SU-DHL-6 (cell line): ENCODE measurements around the gene ERBB4.

Source experiments
- H2AFZ ChIP-seq: fragments of 200-600 bp; sonication (generic); 2 replicates; pipeline ENCODE4 v1.6.1; 2014; ENCODE audit warnings: low read depth, mild to moderate bottlenecking, moderate library complexity, mixed read lengths, antibody characterized with exemption, low read length; ENCODE audit not compliant: severe bottlenecking
- H3F3A ChIP-seq: fragments of 200-600 bp; shearing (Covaris generic); 2 replicates; pipeline ENCODE4 v1.6.0; 2016; ENCODE audit warnings: antibody characterized with exemption, mild to moderate bottlenecking; ENCODE audit not compliant: insufficient read depth
- H3K27ac ChIP-seq: fragments of 200-600 bp; sonication (generic); 2 replicates; pipeline ENCODE4 v1.5.1; 2016; ENCODE audit warnings: low read depth, mild to moderate bottlenecking, low read length, moderate library complexity, mixed read lengths
- H3K27me3 ChIP-seq: fragments of 200-600 bp; sonication (generic), shearing (Covaris generic); 2 replicates; pipeline ENCODE4 v1.6.0; 2014; ENCODE audit warnings: mild to moderate bottlenecking, low read length
- H3K36me3 ChIP-seq: fragments of 200-600 bp; sonication (generic); 2 replicates; pipeline ENCODE4 v1.6.1; 2014; ENCODE audit warnings: mild to moderate bottlenecking, low read length, mixed read lengths
- H3K4me2 ChIP-seq: fragments of 300-600, 200-600 bp; shearing (Covaris generic), sonication (generic); 2 replicates; pipeline ENCODE4 v1.6.0; 2014; ENCODE audit warnings: low read length, low read depth, mild to moderate bottlenecking; ENCODE audit not compliant: poor library complexity, severe bottlenecking
- H3K4me3 ChIP-seq: fragments of 200-600 bp; sonication (generic); 2 replicates; pipeline ENCODE4 v1.5.1; 2014; ENCODE audit warnings: antibody characterized with exemption, low read length, mild to moderate bottlenecking, mixed read lengths; ENCODE audit not compliant: insufficient read depth, poor library complexity, severe bottlenecking
- H3K79me2 ChIP-seq: fragments of 200-600 bp; sonication (generic); 2 replicates; pipeline ENCODE4 v1.6.1; 2014; ENCODE audit warnings: mild to moderate bottlenecking, low read length, moderate library complexity; ENCODE audit not compliant: insufficient read depth
- H3K9ac ChIP-seq: fragments of 200-600 bp; sonication (generic); 2 replicates; pipeline ENCODE4 v1.7.0; 2014; ENCODE audit warnings: mild to moderate bottlenecking, low read length
- H3K9me2 ChIP-seq: fragments of 200-600 bp; sonication (generic); replicated peaks from 2 replicates; pipeline ENCODE4 v1.6.1; 2014; ENCODE audit warnings: low read length; ENCODE audit not compliant: insufficient read depth
- H3K9me3 ChIP-seq: fragments of 200-600 bp; sonication (generic); 2 replicates; pipeline ENCODE4 v1.6.1; 2014; ENCODE audit warnings: low read length, mixed read lengths; ENCODE audit not compliant: insufficient read depth
- H4K20me1 ChIP-seq: fragments of 200-600 bp; sonication (generic); 2 replicates; pipeline ENCODE4 v1.6.1; 2014; ENCODE audit warnings: low read depth, mild to moderate bottlenecking, antibody characterized with exemption, low read length, moderate library complexity, mixed read lengths
- EZH2phosphoT487 ChIP-seq: fragments of 200-600 bp; sonication (generic), shearing (Covaris generic); conservative IDR thresholded peaks from 2 replicates; pipeline ENCODE4 v1.6.1; 2018; ENCODE audit warnings: mild to moderate bottlenecking, antibody characterized with exemption, low read length, moderate library complexity, mixed read lengths
- TF ChIP-seq, protein P1 (sequence below): fragments of 200-600 bp; sonication (generic); IDR thresholded peaks from one replicate; pipeline ENCODE4 v1.5.1; 2017; ENCODE audit warnings: antibody characterized with exemption, mild to moderate bottlenecking, low read length, moderate library complexity; ENCODE audit not compliant: insufficient read depth, poor library complexity, severe bottlenecking

Gene ERBB4

DNA sequence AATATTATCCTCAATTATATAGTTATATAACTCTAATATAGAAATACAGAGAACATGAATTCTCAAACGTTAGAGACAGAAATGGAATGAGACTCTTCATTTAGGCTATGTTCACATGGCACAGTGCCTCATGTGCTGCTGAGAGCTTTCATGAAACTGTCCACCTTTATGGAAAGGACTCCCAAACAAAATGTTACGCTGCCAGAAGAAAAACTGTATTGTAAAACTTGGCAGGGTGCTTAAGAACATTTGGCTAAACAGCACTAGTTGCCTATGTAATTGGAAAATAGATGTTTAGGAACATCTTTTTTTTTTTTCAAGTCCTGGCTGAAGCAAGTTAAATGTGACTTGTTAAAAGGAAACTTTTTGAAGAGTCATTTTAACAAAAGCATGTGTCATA is 396.0 kb downstream of the ERBB4 start:
- H3K79me2 ChIP-seq, result no peaks in the 10 kb centered on the region
- no peak overlapping the region for H3K4me2 ChIP-seq
- H2AFZ ChIP-seq, result no peak overlapping the region
- H3K27ac ChIP-seq, result no peak overlapping the region
- H3K27me3 ChIP-seq, result no peaks in the 10 kb centered on the region
- H3F3A ChIP-seq, result no peaks in the 10 kb centered on the region
- no peak for TF ChIP-seq EZH2phosphoT487
- TF ChIP-seq, protein P1, sequence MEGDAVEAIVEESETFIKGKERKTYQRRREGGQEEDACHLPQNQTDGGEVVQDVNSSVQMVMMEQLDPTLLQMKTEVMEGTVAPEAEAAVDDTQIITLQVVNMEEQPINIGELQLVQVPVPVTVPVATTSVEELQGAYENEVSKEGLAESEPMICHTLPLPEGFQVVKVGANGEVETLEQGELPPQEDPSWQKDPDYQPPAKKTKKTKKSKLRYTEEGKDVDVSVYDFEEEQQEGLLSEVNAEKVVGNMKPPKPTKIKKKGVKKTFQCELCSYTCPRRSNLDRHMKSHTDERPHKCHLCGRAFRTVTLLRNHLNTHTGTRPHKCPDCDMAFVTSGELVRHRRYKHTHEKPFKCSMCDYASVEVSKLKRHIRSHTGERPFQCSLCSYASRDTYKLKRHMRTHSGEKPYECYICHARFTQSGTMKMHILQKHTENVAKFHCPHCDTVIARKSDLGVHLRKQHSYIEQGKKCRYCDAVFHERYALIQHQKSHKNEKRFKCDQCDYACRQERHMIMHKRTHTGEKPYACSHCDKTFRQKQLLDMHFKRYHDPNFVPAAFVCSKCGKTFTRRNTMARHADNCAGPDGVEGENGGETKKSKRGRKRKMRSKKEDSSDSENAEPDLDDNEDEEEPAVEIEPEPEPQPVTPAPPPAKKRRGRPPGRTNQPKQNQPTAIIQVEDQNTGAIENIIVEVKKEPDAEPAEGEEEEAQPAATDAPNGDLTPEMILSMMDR, result no peak
- H3K36me3 ChIP-seq, result no peaks in the 10 kb centered on the region
- H3K9me2 ChIP-seq, result no peaks in the 10 kb centered on the region
- H4K20me1 ChIP-seq, result no peaks in the 10 kb centered on the region
- no peaks in the 10 kb centered on the region for H3K9me3 ChIP-seq
- no peak overlapping the region for H3K9ac ChIP-seq
- H3K4me3 ChIP-seq, result no peak overlapping the region

DNA sequence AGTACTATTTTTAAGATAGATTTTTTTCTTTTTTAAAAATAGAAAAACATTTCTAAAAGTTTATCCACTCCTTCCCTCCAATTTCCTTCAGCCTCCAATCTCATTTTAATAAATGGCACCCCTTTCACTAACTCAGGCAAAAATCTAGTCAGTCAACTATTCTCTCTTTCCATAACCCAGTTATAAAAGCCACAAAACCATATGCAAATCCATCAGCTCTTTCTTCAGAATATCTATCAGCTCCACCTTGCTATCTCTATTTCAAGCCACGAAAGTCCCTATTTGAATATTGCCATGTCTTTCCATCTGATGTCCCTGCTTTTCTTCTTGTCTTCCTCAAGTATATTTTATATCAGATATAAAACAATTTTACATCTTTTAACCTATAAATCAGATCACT is 397.1 kb downstream of the ERBB4 start:
- Histone ChIP-seq H3K9me2 (no peaks in the 10 kb centered on the region), H3F3A (no peaks in the 10 kb centered on the region), H3K27me3 (no peaks in the 10 kb centered on the region), H4K20me1 (no peaks in the 10 kb centered on the region), H3K79me2 (no peaks in the 10 kb centered on the region), H3K4me3 (no peak overlapping the region), H3K4me2 (no peak overlapping the region), H3K27ac (no peak overlapping the region), H3K9me3 (no peaks in the 10 kb centered on the region), H3K9ac (no peak overlapping the region), H3K36me3 (no peaks in the 10 kb centered on the region), H2AFZ (no peak overlapping the region)
- TF ChIP-seq, protein P1, result no peak
- TF ChIP-seq EZH2phosphoT487, result no peak

DNA sequence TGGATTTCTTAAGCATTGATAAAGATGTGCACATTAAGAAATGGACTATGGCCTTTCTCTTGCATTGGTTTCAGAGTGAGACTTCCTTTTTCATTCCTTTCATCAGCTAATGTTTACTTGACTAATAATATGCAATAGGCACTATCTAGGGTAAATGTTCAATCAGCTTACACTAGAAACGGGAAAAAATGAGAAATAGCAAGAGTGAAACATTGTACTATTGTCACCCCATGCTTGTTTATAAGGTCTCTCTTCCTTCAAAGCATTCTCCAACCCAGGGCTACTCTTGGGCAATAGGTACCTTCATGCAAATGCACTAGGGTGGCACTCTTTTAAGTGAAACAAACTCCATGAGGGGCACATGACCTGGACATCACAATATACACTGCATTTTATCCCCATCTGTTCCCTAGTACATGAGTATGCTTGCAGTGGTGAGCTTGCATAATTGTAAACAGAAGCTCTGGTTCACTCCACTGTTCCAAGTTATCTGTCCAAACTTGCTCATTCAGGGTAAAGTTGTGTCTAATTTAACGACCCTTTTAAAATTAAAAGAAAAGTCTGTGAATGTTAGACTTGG is 402.3 kb downstream of the ERBB4 start:
- Histone ChIP-seq H3F3A (no peaks in the 10 kb centered on the region), H3K27me3 (no peaks in the 10 kb centered on the region), H3K79me2 (no peaks in the 10 kb centered on the region), H3K36me3 (no peaks in the 10 kb centered on the region), H3K9me3 (no peaks in the 10 kb centered on the region), H3K27ac (no peak overlapping the region), H2AFZ (no peak overlapping the region), H3K4me3 (no peak overlapping the region), H4K20me1 (no peaks in the 10 kb centered on the region), H3K9ac (no peak overlapping the region), H3K9me2 (no peaks in the 10 kb centered on the region), H3K4me2 (no peak overlapping the region)
- no peak for TF ChIP-seq EZH2phosphoT487
- TF ChIP-seq, protein P1, result no peak

DNA sequence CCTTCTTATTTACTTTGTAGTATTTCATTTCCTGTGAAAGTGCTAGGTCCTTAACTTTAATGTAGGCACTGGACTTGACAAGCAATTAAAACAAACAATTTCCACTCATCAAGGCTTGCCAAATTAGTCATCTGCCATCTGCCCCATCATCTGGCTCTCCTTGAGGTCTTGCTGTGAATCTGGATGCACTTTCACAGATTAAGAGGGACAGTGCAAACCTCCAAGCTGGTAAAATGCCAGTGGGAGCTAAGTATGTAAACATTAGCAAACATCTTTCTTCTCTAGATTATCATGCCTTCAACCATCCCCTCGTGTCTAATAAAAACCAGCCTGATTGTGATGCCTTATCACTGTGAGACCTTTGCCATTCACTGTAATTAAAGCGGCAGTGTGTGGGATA is 402.9 kb downstream of the ERBB4 start:
- Histone ChIP-seq H3K27ac (no peak overlapping the region), H3K27me3 (no peaks in the 10 kb centered on the region), H3K4me3 (no peak overlapping the region), H4K20me1 (no peaks in the 10 kb centered on the region), H3K36me3 (no peaks in the 10 kb centered on the region), H3K4me2 (no peak overlapping the region), H2AFZ (no peak overlapping the region), H3K79me2 (no peaks in the 10 kb centered on the region), H3K9me3 (no peaks in the 10 kb centered on the region), H3K9me2 (no peaks in the 10 kb centered on the region), H3F3A (no peaks in the 10 kb centered on the region), H3K9ac (no peak overlapping the region)
- TF ChIP-seq, protein P1, result no peak
- TF ChIP-seq EZH2phosphoT487, result no peak
